Right forelimb (tissue), 1 donor: ENCODE measurements around the gene NT5C.

Experiments used
- DNase-seq: peaks from one replicate; pipeline ENCODE4 v3.0.0-alpha.2; 2018

NT5C gene

GRCh38 chr17:75090871-75091854 lies 40.4 kb downstream of the NT5C start:
- no peak for DNase-seq

- DNase-seq, result no peak
Measured at GRCh38 chr17:75088465-75089417, 42.8 kb downstream of the NT5C start.

- peak; percentile 90 for DNase-seq
Measured at GRCh38 chr17:75087558-75088453, 43.7 kb downstream of the NT5C start, which contains the start of gene SLC16A5. SLC16A5 (plus strand) TSS chr17:75087954; CDS start chr17:75093637, 5,683 bp downstream.

- DNase-seq, result no peak
Measured at GRCh38 chr17:75087182-75087557, 44.4 kb downstream of the NT5C start.

GRCh38 chr17:75086496-75087181 lies 44.9 kb downstream of the NT5C start:
- DNase-seq, result no peak

GRCh38 chr17:75084039-75084660 lies 47.4 kb downstream of the NT5C start:
- no peak for DNase-seq

- DNase-seq, result no peak
Measured at GRCh38 chr17:75082683-75083082, 48.9 kb downstream of the NT5C start.

GRCh38 chr17:75081611-75082540 lies 49.7 kb downstream of the NT5C start:
- no peak for DNase-seq
